ENCODE data around the gene DENND1A.

Gene DENND1A

DNA sequence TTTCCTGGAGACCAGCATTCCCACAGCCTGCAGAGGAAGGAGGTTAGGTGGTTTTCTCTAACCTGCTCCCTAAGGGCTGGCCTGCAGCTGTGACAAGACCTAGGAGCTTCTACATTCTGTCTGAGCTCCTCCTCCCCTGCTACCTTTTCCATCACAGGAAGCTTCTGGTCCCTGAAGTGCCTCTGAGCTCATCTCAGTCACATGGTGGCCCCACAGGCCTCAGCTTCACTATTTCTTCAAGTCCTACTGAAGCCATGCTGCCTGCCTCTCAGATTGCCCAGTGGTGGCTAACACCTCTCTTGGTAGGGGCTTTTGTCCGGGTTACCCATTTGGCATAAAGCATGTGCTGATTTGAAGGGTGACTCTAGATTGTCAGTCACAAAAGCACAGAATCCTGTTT lies 314.5 kb downstream of the DENND1A start:
- H3K36me3 ChIP-seq (ENCODE audit: control insufficient read depth, insufficient read depth, low read length): no peaks in the 10 kb centered on the region
- no peak overlapping the region for H3K4me3 ChIP-seq (ENCODE audit: extremely low read depth, insufficient read depth, low read length, poor library complexity, severe bottlenecking)
- 100% methylated on average over 1 of the region's 1 CpG; no CpG with 5 or more reads in 1 of the 2 experiments for WGBS, 2 experiments (ENCODE audit: insufficient coverage in 2 of 2)
- H3K9me3 ChIP-seq (ENCODE audit: control insufficient read depth, low read length): no peaks in the 10 kb centered on the region
- H3K4me1 ChIP-seq (ENCODE audit: control insufficient read depth, insufficient read depth, low read length, poor library complexity, severe bottlenecking): no peaks in the 10 kb centered on the region
- H3K27ac ChIP-seq (ENCODE audit: low read depth, low read length, severe bottlenecking): no peak overlapping the region

DNA sequence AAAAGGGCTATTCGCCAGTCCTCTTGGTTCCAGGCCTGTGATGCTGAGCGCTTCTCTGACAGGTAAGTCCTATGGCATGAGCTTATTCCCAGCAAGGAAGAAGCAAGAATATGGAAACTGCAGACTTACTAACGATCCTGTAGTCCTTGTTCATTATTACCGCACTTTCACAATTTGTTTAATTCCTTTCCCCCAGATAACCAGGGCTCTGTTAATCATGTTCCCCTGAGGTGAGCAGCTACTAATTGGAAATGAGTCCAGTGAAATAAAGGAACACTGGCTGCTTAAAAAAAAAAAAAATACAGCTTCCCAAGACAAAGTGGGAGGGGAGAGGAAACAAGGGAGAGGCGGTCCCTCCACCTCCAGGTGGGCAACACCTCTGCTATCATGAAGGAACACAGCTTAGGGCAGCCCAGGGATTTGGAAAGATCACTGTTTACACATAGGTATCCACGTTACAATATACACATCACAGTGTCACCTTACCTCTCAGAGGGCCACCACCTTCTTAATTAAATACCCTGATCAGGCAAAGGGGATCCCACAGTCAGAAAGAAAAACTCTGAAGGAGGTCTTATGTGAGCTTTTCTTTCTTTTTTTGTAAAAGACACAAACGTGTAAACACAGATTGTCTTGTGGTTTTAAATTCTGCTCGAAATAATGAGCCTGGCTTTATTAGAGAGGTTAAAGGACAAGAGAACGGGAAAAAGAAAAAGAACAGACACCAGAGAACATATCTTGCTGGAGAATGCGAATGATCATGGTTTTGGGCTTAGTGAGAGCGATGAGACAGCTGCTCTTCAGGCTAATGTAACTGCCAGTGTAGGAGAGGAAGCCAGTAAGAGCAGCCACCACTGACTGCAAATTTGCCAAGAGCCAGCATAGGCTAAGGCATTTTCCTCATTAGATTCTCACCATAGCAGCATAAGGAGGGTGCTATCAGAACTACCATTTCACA lies 315.3 kb downstream of the DENND1A start:
- no peaks in the 10 kb centered on the region for H3K9me3 ChIP-seq (ENCODE audit: control insufficient read depth, low read length)
- no peak overlapping the region for H3K27ac ChIP-seq (ENCODE audit: low read depth, low read length, severe bottlenecking)
- no peaks in the 10 kb centered on the region for H3K36me3 ChIP-seq (ENCODE audit: control insufficient read depth, insufficient read depth, low read length)
- H3K4me1 ChIP-seq (ENCODE audit: control insufficient read depth, insufficient read depth, low read length, poor library complexity, severe bottlenecking): no peaks in the 10 kb centered on the region
- H3K4me3 ChIP-seq (ENCODE audit: extremely low read depth, insufficient read depth, low read length, poor library complexity, severe bottlenecking): no peak overlapping the region
- 93 to 96% methylated on average over 7 to 9 of the region's 11 CpGs for WGBS, 2 experiments (ENCODE audit: insufficient coverage in 2 of 2)

DNA sequence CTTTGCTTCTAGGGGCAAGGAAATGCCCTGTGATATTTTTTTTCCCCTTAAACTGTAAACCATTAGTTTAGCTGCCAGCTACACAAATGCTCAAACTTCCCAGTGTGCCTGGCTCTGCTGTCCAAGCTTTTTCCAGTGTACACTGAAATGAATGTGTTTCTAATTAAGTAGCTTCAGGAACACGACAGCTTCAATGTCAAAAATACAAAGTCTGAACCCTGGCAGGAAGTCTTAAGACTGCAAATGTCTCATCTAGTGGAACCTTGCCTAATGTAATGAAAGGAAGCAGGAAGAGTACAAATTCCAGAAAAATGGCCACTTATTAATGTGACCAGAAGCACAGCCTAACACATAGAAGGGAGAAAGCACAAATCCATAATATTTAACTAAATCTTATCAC lies 318.7 kb downstream of the DENND1A start:
- H3K36me3 ChIP-seq (ENCODE audit: control insufficient read depth, insufficient read depth, low read length): no peaks in the 10 kb centered on the region
- H3K4me3 ChIP-seq (ENCODE audit: extremely low read depth, insufficient read depth, low read length, poor library complexity, severe bottlenecking): no peak overlapping the region
- no peak overlapping the region for H3K27ac ChIP-seq (ENCODE audit: low read depth, low read length, severe bottlenecking)
- H3K9me3 ChIP-seq (ENCODE audit: control insufficient read depth, low read length): no peaks in the 10 kb centered on the region
- no CpG with 5 or more reads among the region's 1 CpG for WGBS, 2 experiments (ENCODE audit: insufficient coverage in 2 of 2)
- no peaks in the 10 kb centered on the region for H3K4me1 ChIP-seq (ENCODE audit: control insufficient read depth, insufficient read depth, low read length, poor library complexity, severe bottlenecking)

DNA sequence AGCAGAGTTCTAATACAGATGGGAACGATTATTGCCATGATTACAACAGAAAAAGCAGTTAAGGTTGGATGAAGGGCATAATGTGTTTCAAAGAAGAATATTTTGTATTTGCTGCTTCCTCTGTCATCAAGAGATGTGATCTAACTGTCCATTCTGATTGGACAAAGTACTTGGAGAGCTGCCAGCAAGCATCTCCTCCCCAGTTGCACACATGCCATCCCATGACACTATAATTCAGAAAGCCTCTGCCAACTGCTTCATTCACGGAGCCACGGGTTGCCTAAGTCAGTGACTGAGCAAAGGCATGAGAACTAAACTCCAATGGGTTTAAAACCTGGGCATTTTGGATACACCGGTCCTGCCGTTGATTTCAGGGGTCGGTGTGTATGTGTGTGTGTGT lies 320.1 kb downstream of the DENND1A start:
- no peak overlapping the region for H3K4me3 ChIP-seq (ENCODE audit: extremely low read depth, insufficient read depth, low read length, poor library complexity, severe bottlenecking)
- no peak overlapping the region for H3K27ac ChIP-seq (ENCODE audit: low read depth, low read length, severe bottlenecking)
- 93 to 100% methylated on average over 3 of the region's 6 CpGs for WGBS, 2 experiments (ENCODE audit: insufficient coverage in 2 of 2)
- no peaks in the 10 kb centered on the region for H3K36me3 ChIP-seq (ENCODE audit: control insufficient read depth, insufficient read depth, low read length)
- no peaks in the 10 kb centered on the region for H3K9me3 ChIP-seq (ENCODE audit: control insufficient read depth, low read length)
- H3K4me1 ChIP-seq (ENCODE audit: control insufficient read depth, insufficient read depth, low read length, poor library complexity, severe bottlenecking): no peaks in the 10 kb centered on the region

DNA sequence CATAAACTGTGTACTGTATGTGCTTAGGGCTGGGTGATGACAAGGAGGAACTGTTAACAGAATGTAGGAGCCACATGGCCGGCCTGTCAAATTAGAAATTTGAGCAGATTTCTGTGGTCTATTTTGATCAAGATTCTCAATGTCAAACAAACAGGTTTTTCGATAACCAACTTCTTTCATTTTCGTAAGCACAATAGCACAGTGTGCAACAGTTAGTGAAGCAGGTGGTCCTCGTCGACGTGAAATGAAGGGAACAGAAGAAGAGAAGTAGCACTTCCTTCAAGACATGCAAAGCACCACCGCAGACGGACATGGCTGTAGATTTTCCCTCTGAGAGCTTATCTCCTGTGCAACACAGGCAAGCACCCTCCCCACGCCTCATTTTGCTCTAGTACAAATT lies 321.8 kb downstream of the DENND1A start:
- Histone ChIP-seq H3K4me1 (ENCODE audit: control insufficient read depth, insufficient read depth, low read length, poor library complexity, severe bottlenecking) (no peaks in the 10 kb centered on the region), H3K9me3 (ENCODE audit: control insufficient read depth, low read length) (no peaks in the 10 kb centered on the region), H3K27ac (ENCODE audit: low read depth, low read length, severe bottlenecking) (no peak overlapping the region), H3K36me3 (ENCODE audit: control insufficient read depth, insufficient read depth, low read length) (no peaks in the 10 kb centered on the region), H3K4me3 (ENCODE audit: extremely low read depth, insufficient read depth, low read length, poor library complexity, severe bottlenecking) (no peak overlapping the region)
- WGBS, 2 experiments (ENCODE audit: insufficient coverage in 2 of 2): 94 to 98% methylated on average over 8 of the region's 9 CpGs

DNA sequence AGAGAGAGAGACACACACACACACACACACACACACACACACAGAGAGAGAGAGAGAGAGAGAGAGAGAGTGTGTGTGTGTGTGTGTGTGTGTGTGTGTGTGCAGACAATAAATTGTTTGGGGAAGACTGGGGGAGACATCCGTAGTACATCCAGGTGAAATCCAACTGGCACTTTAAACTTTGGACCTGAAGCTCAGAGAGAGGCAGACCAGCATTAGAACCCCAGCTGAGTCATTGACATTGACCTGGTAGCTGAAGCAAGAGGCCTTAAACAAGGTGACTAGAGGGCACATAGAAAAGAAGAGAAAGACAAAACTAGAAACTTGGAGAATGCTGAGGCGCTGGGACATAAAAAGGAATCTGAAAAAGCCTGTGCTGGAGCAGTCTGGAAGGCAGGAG lies 322.4 kb downstream of the DENND1A start:
- H3K9me3 ChIP-seq (ENCODE audit: control insufficient read depth, low read length): no peaks in the 10 kb centered on the region
- 81 to 97% methylated on average over 2 of the region's 2 CpGs for WGBS, 2 experiments (ENCODE audit: insufficient coverage in 2 of 2)
- H3K36me3 ChIP-seq (ENCODE audit: control insufficient read depth, insufficient read depth, low read length): no peaks in the 10 kb centered on the region

DNA sequence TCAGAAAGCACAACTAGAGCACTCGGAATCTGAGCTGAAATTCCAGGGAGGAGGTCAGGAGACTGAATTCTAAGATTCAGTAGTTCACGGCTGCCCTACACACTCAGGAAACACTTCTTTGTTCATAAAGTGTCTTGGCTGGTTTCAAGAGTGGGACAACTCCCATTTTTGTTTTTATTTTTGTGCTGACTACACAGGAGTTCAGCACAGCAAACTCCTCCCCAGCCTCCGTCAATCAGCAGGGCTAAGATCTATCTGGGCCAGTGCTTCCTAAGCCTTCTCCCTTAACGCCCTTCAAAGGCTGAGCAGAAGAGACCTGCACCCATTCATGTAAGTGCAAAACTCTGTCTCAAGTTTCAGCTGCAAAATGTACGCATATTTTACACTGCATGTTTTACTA lies 323.8 kb downstream of the DENND1A start:
- WGBS, 2 experiments (ENCODE audit: insufficient coverage in 2 of 2): 82 to 90% methylated on average over 3 to 4 of the region's 5 CpGs

More for the DNA sequence above, 322.4 kb downstream of the DENND1A start:
- no peak overlapping the region for H3K27ac ChIP-seq (ENCODE audit: low read depth, low read length, severe bottlenecking)
- H3K4me3 ChIP-seq (ENCODE audit: extremely low read depth, insufficient read depth, low read length, poor library complexity, severe bottlenecking): no peak overlapping the region
- H3K4me1 ChIP-seq (ENCODE audit: control insufficient read depth, insufficient read depth, low read length, poor library complexity, severe bottlenecking): no peaks in the 10 kb centered on the region

DNA sequence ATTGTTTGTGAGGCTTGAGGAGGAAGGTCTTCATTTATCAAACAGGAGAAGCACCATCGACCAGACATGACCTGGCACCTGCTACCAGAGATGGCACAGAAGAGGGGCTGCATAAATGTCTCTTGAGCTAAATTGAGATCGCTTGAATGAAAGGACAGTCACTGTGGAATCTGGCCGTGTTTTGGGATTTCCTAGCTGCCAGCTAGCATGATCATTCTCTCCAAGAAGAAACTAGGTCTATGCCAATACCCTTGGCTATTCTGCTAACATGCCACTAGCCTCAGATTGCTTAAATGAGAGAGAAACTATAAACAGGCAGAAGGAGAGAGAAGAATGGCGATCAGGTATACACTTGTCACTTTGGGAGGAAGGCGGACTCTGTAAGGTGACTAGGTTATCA lies 324.6 kb downstream of the DENND1A start:
- Histone ChIP-seq H3K27ac (ENCODE audit: low read depth, low read length, severe bottlenecking) (no peak overlapping the region), H3K4me3 (ENCODE audit: extremely low read depth, insufficient read depth, low read length, poor library complexity, severe bottlenecking) (no peak overlapping the region), H3K9me3 (ENCODE audit: control insufficient read depth, low read length) (no peaks in the 10 kb centered on the region), H3K4me1 (ENCODE audit: control insufficient read depth, insufficient read depth, low read length, poor library complexity, severe bottlenecking) (no peaks in the 10 kb centered on the region), H3K36me3 (ENCODE audit: control insufficient read depth, insufficient read depth, low read length) (no peaks in the 10 kb centered on the region)
- WGBS, 2 experiments (ENCODE audit: insufficient coverage in 2 of 2): 82 to 86% methylated on average over 4 to 5 of the region's 5 CpGs

More for the DNA sequence above, 323.8 kb downstream of the DENND1A start:
- H3K4me1 ChIP-seq (ENCODE audit: control insufficient read depth, insufficient read depth, low read length, poor library complexity, severe bottlenecking): no peaks in the 10 kb centered on the region
- H3K9me3 ChIP-seq (ENCODE audit: control insufficient read depth, low read length): no peaks in the 10 kb centered on the region
- H3K27ac ChIP-seq (ENCODE audit: low read depth, low read length, severe bottlenecking): no peak overlapping the region
- H3K36me3 ChIP-seq (ENCODE audit: control insufficient read depth, insufficient read depth, low read length): no peaks in the 10 kb centered on the region
- H3K4me3 ChIP-seq (ENCODE audit: extremely low read depth, insufficient read depth, low read length, poor library complexity, severe bottlenecking): no peak overlapping the region

DNA sequence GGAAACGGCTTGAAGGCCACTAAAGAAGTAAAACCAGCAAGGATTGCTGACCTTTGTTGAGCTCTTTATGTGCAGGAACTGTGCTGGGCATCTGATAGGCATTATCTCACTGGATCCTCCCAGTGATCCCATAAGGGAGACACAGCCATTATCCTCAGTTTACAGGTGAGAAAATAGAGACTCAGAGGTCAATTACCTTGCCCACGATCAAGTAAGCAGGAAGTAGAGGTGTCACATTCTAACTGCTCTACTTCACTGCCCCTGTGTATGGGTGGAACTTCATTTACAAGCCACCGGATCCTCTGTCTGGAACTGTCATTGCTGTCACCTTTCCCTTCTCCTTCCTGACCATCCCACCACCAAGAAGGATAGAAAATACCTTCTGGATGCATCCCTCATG lies 325.1 kb downstream of the DENND1A start:
- 82 to 89% methylated on average over 1 to 2 of the region's 3 CpGs for WGBS, 2 experiments (ENCODE audit: insufficient coverage in 2 of 2)
- Histone ChIP-seq H3K9me3 (ENCODE audit: control insufficient read depth, low read length) (no peaks in the 10 kb centered on the region), H3K4me1 (ENCODE audit: control insufficient read depth, insufficient read depth, low read length, poor library complexity, severe bottlenecking) (no peaks in the 10 kb centered on the region)

DNA sequence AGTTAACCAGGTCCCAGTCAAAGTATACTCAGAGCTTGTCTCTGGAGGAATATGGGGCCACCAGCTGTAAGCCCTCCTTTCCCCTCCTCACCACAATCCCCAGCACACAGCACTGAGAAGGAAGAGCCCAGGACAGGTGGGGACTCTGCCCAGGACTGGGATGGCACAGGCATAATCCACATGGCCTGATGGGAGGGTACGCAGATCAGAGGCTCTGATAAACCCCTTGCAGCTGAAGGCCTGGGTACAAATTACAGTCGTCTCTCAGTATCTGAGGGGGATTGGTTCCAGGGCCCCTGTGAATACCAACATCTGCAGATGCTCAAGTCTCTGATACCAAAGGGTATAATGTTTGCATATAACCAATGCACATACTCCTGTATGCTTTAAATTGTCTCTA lies 328.1 kb downstream of the DENND1A start:
- Histone ChIP-seq H3K9me3 (ENCODE audit: control insufficient read depth, low read length) (no peaks in the 10 kb centered on the region), H3K4me1 (ENCODE audit: control insufficient read depth, insufficient read depth, low read length, poor library complexity, severe bottlenecking) (no peaks in the 10 kb centered on the region), H3K36me3 (ENCODE audit: control insufficient read depth, insufficient read depth, low read length) (no peaks in the 10 kb centered on the region), H3K27ac (ENCODE audit: low read depth, low read length, severe bottlenecking) (no peak overlapping the region), H3K4me3 (ENCODE audit: extremely low read depth, insufficient read depth, low read length, poor library complexity, severe bottlenecking) (no peak overlapping the region)
- 60 to 71% methylated on average over 1 of the region's 2 CpGs for WGBS, 2 experiments (ENCODE audit: insufficient coverage in 2 of 2)

More for the DNA sequence above, 325.1 kb downstream of the DENND1A start:
- no peaks in the 10 kb centered on the region for H3K36me3 ChIP-seq (ENCODE audit: control insufficient read depth, insufficient read depth, low read length)
- H3K27ac ChIP-seq (ENCODE audit: low read depth, low read length, severe bottlenecking): no peak overlapping the region
- no peak overlapping the region for H3K4me3 ChIP-seq (ENCODE audit: extremely low read depth, insufficient read depth, low read length, poor library complexity, severe bottlenecking)

DNA sequence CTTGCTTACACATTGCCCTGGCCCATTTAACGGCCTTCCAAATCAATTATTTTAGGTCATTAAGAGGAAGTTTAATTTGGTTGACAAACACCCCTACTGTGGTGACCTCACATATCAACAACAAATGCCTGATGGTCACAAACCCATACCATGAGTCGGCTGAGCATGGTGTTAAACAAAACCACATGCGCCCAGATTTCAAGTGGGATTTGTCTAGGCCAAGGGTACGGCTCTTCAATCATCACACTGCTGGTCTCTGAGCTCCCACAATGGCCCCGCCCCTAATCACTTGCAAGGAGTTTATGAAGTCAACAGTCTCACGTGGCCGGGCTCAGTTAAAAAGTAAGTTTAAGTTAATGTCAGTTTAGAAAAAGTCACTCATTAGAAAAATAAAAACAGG lies 330.1 kb downstream of the DENND1A start:
- WGBS, 2 experiments (ENCODE audit: insufficient coverage in 2 of 2): 92 to 98% methylated on average over 4 to 5 of the region's 7 CpGs
- H3K4me1 ChIP-seq (ENCODE audit: control insufficient read depth, insufficient read depth, low read length, poor library complexity, severe bottlenecking): no peaks in the 10 kb centered on the region
- H3K36me3 ChIP-seq (ENCODE audit: control insufficient read depth, insufficient read depth, low read length): no peaks in the 10 kb centered on the region
- H3K27ac ChIP-seq (ENCODE audit: low read depth, low read length, severe bottlenecking): no peak overlapping the region
- H3K4me3 ChIP-seq (ENCODE audit: extremely low read depth, insufficient read depth, low read length, poor library complexity, severe bottlenecking): no peak overlapping the region
- H3K9me3 ChIP-seq (ENCODE audit: control insufficient read depth, low read length): no peaks in the 10 kb centered on the region
